Coronary artery (tissue), 2 donors: ENCODE measurements around the gene CAPN13.

Experiments
- DNase-seq: peaks from one replicate; pipeline ENCODE4 v3.0.0-alpha.2; 2017; ENCODE audit warnings: low spot score
- H3K27ac ChIP-seq, 2 donors: fragments of 200-600 bp; sonication (generic); one replicate each; pipeline ENCODE4 v1.5.1; 2016 to 2019
- H3K4me3 ChIP-seq: fragments of 200-600 bp; sonication (generic); 2 replicates; pipeline ENCODE4 v1.5.1; 2016; ENCODE audit warnings: mild to moderate bottlenecking, moderate library complexity
- CTCF ChIP-seq: fragments of 200-600 bp; sonication (generic); IDR thresholded peaks from one replicate; pipeline ENCODE4 v1.5.1; 2019; ENCODE audit warnings: antibody characterized with exemption

CAPN13 gene

DNA sequence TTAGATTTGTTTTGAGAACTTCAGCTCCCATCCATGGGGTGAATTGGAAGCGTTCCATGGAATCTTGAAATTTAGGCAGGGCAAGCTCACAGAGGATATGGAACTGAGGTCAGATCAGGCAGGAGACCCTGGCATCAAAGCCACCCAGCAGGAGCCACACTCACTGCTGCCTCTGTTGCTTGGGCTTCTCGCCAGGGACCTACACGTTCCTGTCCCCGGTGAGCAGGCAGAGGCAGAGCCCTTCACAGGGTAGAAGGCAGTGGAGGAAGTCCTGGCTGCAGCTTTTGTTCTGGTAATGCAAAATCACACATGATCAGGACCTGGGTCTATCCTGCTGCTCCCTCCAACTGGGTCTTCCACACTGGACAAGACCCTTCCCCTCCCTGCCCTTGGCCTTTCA, 42.1 kb downstream of the CAPN13 start:
- no peak overlapping the region for H3K4me3 ChIP-seq
- DNase-seq = no peak
- no peak overlapping the region for H3K27ac ChIP-seq
- TF ChIP-seq CTCF = no peak

DNA sequence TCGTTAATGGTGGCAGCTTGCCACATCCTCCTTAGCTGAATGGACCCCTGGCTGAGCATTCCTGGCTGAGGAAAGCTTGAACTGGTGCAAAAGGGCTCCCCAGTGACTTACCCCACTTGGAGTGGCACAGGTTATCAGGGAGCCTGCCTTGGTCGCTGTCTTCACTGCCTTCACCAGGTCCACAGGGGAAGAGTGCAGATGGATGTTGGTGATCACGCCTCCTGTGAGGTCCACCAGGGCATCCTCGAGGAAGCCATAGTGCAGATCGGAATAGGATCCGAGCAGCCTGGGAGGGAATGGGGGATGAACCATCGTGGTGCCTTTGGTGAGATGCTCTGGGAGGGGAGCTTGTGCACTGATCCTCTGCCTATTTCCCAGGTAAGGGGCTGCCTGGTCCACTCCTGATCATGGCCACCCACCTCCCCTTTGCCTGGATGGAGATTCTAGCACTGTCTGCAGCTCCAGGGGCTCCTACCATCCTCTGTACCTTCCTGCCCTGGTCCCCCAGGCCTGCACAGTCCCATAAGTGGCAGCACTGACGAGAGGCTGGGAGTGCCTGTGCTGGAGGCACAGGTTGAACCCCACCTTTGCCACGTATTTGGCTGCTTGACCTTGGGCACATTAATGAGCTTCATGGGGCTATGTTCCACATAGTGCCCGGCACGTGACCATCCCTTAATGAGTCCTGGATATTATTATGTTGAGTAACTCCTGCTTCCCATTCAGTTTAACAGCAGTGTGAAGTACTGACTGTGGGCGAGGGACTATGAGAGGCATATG, 43.0 kb downstream of the CAPN13 start:
- TF ChIP-seq CTCF = no peak
- H3K4me3 ChIP-seq = no peak overlapping the region
- DNase-seq = no peak
- no peak overlapping the region for H3K27ac ChIP-seq

DNA sequence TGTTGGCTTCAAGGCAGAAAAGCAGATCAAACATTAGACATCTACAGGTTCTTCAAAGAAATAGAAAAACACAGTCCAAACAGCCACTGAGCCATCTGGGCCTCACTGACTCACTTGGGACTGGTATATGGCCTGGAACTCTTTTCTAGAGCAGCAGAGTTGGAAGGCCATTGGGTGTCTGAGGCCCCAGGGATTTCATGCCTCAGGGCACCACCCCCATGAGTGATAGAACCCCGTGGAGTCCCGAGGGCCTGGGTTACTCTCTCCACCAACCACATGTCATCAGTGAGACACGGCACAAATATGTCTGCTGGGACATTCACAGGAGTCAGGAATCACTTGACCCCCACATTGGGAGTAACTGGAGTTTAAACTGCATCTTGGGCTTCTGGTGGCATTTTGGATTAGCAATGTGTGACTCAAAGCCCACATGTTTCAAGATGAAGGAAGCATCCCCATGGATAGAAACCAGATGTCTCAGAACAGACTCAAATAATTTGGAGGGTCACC, 44.0 kb downstream of the CAPN13 start:
- Histone ChIP-seq H3K27ac (no peak overlapping the region), H3K4me3 (no peak overlapping the region)
- TF ChIP-seq CTCF = no peak
- DNase-seq = no peak

DNA sequence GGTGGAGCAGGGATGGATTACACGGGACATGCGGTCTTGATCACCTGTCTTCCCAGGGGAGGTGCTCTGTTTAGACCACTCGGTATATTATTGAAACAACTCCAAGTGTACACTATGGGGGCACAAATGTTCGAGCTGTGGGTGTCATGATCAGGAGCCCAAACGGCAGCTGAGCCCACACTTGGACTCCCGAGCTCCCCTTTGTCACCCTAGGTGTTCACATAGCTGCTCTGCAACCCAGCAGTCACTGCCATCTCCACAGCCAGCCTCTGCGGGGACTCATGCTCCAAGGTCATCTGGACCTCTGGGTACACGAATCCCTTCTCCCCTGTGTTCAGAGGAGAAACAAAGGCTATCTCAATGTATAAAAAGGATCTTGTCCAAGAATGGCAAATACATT, 46.0 kb downstream of the CAPN13 start:
- no peak for TF ChIP-seq CTCF
- DNase-seq = no peak
- Histone ChIP-seq H3K4me3 (no peak overlapping the region), H3K27ac (no peak overlapping the region)

GRCh38 chr2:30759481-30759880, 47.8 kb downstream of the CAPN13 start:
- DNase-seq = no peak
- no peak for TF ChIP-seq CTCF
- no peak overlapping the region for H3K27ac ChIP-seq

DNA sequence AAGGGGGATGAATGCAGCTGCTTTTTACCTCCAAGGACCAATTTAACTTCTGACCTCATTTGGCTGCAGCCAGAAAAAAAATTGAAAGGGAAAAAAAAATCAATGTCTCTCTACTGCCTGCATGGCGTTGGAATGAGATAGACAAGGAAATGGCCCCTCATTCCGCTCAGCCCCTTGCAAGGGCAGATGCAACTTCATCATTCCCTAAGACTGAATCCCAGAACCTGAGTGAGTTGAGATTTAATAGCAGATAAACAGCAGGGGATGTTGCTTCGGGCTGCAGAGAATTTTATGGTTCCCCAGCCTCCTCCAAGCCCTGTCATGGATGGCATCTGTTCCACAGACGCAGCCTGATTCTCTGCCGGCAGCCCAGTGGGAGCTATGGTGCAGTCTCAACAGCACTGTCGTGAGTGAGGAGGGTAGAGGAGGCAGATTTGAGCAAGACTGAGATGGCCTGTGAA, 49.0 kb downstream of the CAPN13 start:
- no peak for DNase-seq
- H3K4me3 ChIP-seq = no peak overlapping the region
- TF ChIP-seq CTCF = no peak
- no peak overlapping the region for H3K27ac ChIP-seq

More at GRCh38 chr2:30759481-30759880, 47.8 kb downstream of the CAPN13 start:
- no peak overlapping the region for H3K4me3 ChIP-seq

DNA sequence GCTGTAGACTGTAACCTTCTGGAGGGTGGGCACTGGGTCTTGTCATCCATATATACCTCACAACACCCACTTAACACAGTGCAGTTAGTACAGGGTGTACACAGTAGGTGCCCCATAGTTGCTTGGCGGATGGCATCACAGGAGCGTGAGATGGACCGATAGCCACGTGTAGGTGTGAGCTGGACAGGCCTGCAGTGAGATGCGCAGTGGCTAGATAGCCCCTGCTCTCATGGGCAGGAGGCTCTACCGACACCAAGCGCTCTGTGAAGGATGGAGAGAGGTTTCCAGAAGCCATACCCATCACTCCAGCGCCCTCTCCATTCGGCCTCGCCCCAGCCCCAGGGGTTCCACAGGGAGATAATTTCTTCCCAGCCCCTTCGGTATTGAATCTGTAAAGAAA, 49.5 kb downstream of the CAPN13 start:
- Histone ChIP-seq H3K27ac (no peak overlapping the region), H3K4me3 (no peak overlapping the region)
- DNase-seq = no peak
- no peak for TF ChIP-seq CTCF
